WTC11 (cell line): ENCODE measurements around the gene SLC13A5. TPM values are rescaled to one million over a fixed set of nuclear protein-coding genes. Genes with fewer than 3 reads are reported as not detected.

Source experiments
- ATAC-seq: fragments of 200-7000 bp; cut with Tn5 transposase; 2 replicates; pipeline ENCODE4 v1.10.0; 2021; ENCODE audit warnings: mild to moderate bottlenecking, moderate library complexity
- CTCF ChIA-PET: fragments of 300-600 bp; sonication (Branson Sonifier 250); formaldehyde crosslinking; loops from one replicate; lab custom pipeline; 2021; ENCODE audit warnings: antibody characterized with exemption; lab: Charles Lee
- POLR2A ChIA-PET: fragments of 350-600 bp; sonication (Branson Sonifier 250); formaldehyde crosslinking; loops from one replicate; lab custom pipeline; 2021; ENCODE audit warnings: antibody characterized with exemption; lab: Charles Lee
- DNase-seq: peaks from one replicate; pipeline ENCODE4 v3.0.0; 2021; ENCODE audit warnings: low spot score
- H3K27ac Mint-ChIP-seq: 2 replicates; pipeline ENCODE4 v1.8.0; 2021; ENCODE audit warnings: mixed read lengths
- H3K27me3 Mint-ChIP-seq: 2 replicates; pipeline ENCODE4 v1.8.0; 2021; ENCODE audit warnings: low read depth, mild to moderate bottlenecking, moderate library complexity, mixed read lengths
- H3K36me3 Mint-ChIP-seq: 2 replicates; pipeline ENCODE4 v1.8.0; 2021; ENCODE audit warnings: mixed read lengths
- H3K4me1 Mint-ChIP-seq: 2 replicates; pipeline ENCODE4 v1.8.0; 2022; ENCODE audit warnings: mixed read lengths
- H3K4me3 Mint-ChIP-seq: 2 replicates; pipeline ENCODE4 v1.8.0; 2021; ENCODE audit warnings: mild to moderate bottlenecking, moderate library complexity, mixed read lengths
- H3K9me3 Mint-ChIP-seq: 2 replicates; pipeline ENCODE4 v1.8.0; 2021; ENCODE audit warnings: mixed read lengths
- CDX4 ChIP-seq: fragments of 250-450 bp; sonication (Bioruptor Pico); IDR thresholded peaks from 2 replicates; pipeline ENCODE4 v1.9.0; 2021; ENCODE audit warnings: moderate library complexity, mild to moderate bottlenecking, inconsistent platforms, borderline replicate concordance
- E2F1 ChIP-seq: sonication (generic); formaldehyde crosslinking; IDR thresholded peaks from 2 replicates; pipeline ENCODE4 v1.8.0; 2022; ENCODE audit warnings: mild to moderate bottlenecking, missing genetic modification reagents
- E2F5 ChIP-seq: sonication (generic); formaldehyde crosslinking; IDR thresholded peaks from 2 replicates; pipeline ENCODE4 v1.8.1; 2022; ENCODE audit warnings: mild to moderate bottlenecking, moderate library complexity, missing genetic modification reagents
- FOXP4 ChIP-seq: sonication (generic); formaldehyde crosslinking; IDR thresholded peaks from 2 replicates; pipeline ENCODE4 v1.8.0; 2022; ENCODE audit warnings: mild to moderate bottlenecking, missing genetic modification reagents
- HMGA2 ChIP-seq: fragments of 250-450 bp; sonication (Bioruptor Pico); IDR thresholded peaks from 2 replicates; pipeline ENCODE4 v1.4.0; 2021; ENCODE audit warnings: mild to moderate bottlenecking, moderate library complexity
- HMGXB4 ChIP-seq: sonication (generic); formaldehyde crosslinking; IDR thresholded peaks from 2 replicates; pipeline ENCODE4 v1.8.1; 2023; ENCODE audit warnings: mild to moderate bottlenecking, moderate library complexity, missing genetic modification reagents
- KAT7 ChIP-seq: sonication (generic); formaldehyde crosslinking; IDR thresholded peaks from 2 replicates; pipeline ENCODE4 v1.8.1; 2023; ENCODE audit warnings: missing genetic modification reagents, mild to moderate bottlenecking, borderline replicate concordance
- MAX ChIP-seq: sonication (generic); formaldehyde crosslinking; IDR thresholded peaks from 2 replicates; pipeline ENCODE4 v1.8.0; 2022; ENCODE audit warnings: mild to moderate bottlenecking, missing genetic modification reagents
- MYBL2 ChIP-seq: sonication (generic); formaldehyde crosslinking; IDR thresholded peaks from 2 replicates; pipeline ENCODE4 v1.8.1; 2023; ENCODE audit warnings: mild to moderate bottlenecking, moderate library complexity, missing genetic modification reagents
- NFATC4 ChIP-seq: fragments of 250-450 bp; sonication (Bioruptor Pico); IDR thresholded peaks from 2 replicates; pipeline ENCODE4 v1.9.0; 2021; ENCODE audit warnings: mild to moderate bottlenecking
- NFYB ChIP-seq: sonication (generic); formaldehyde crosslinking; conservative IDR thresholded peaks from 2 replicates; pipeline ENCODE4 v1.8.0; 2022; ENCODE audit warnings: low read depth, missing genetic modification reagents
- TEAD4 ChIP-seq: sonication (generic); formaldehyde crosslinking; IDR thresholded peaks from 2 replicates; pipeline ENCODE4 v1.8.0; 2022; ENCODE audit warnings: mild to moderate bottlenecking, missing genetic modification reagents
- TP53 ChIP-seq: sonication (generic); formaldehyde crosslinking; IDR thresholded peaks from 2 replicates; pipeline ENCODE4 v1.8.1; 2023; ENCODE audit warnings: mild to moderate bottlenecking, missing genetic modification reagents
- USF2 ChIP-seq: sonication (generic); formaldehyde crosslinking; IDR thresholded peaks from 2 replicates; pipeline ENCODE4 v1.8.1; 2023; ENCODE audit warnings: mild to moderate bottlenecking, missing genetic modification reagents, moderate library complexity
- ZBTB21 ChIP-seq: sonication (generic); formaldehyde crosslinking; IDR thresholded peaks from 2 replicates; pipeline ENCODE4 v1.8.1; 2023; ENCODE audit warnings: mild to moderate bottlenecking, missing genetic modification reagents, borderline replicate concordance
- ZNF121 ChIP-seq: sonication (generic); formaldehyde crosslinking; IDR thresholded peaks from 2 replicates; pipeline ENCODE4 v1.8.0; 2023; ENCODE audit warnings: missing genetic modification reagents
- ZNF281 ChIP-seq: sonication (generic); formaldehyde crosslinking; IDR thresholded peaks from 2 replicates; pipeline ENCODE4 v1.8.0; 2023; ENCODE audit warnings: mild to moderate bottlenecking, missing genetic modification reagents
- ZNF512 ChIP-seq: sonication (generic); formaldehyde crosslinking; IDR thresholded peaks from 2 replicates; pipeline ENCODE4 v1.8.1; 2022; ENCODE audit warnings: missing genetic modification reagents, borderline replicate concordance
- total RNA-seq: library from RNA; stranded (reverse); gene quantifications from 3 replicates; pipeline ENCODE4 v1.2.3, GENCODE V29; 2021

The SLC13A5 gene
- total RNA-seq, 1 experiment from 2014 or later = 1.8 TPM

- H3K27ac Mint-ChIP-seq = no peak overlapping the region
- POLR2A ChIA-PET = no interaction called here
- H3K4me3 Mint-ChIP-seq = no peak overlapping the region
- CTCF ChIA-PET = interaction anchor here (3.1 kb wide), 1 partner anchor 219 kb away, joined by 10 read pairs; no protein-coding TSS in a partner anchor
- ATAC-seq (no peak), DNase-seq (no peak)
- no peak for TF ChIP-seq KAT7 (CRISPR knock-in tag)
- TF ChIP-seq TEAD4 (CRISPR knock-in tag) = no peak
- no peak for TF ChIP-seq ZBTB21 (CRISPR knock-in tag)
- no peak for TF ChIP-seq E2F1 (CRISPR knock-in tag)
- TF ChIP-seq NFATC4 (CRISPR knock-in tag) = no peak
- TF ChIP-seq FOXP4 (CRISPR knock-in tag) = no peak
- TF ChIP-seq MAX (CRISPR knock-in tag) = no peak
- no peak for TF ChIP-seq ZNF281 (CRISPR knock-in tag)
- no peak for TF ChIP-seq ZNF512
- no peak for TF ChIP-seq HMGXB4 (CRISPR knock-in tag)
- TF ChIP-seq TP53 = no peak
- H3K27me3 Mint-ChIP-seq = no peaks in the 10 kb centered on the region
- H3K36me3 Mint-ChIP-seq = no peaks in the 10 kb centered on the region
- H3K9me3 Mint-ChIP-seq = no peaks in the 10 kb centered on the region
- no peaks in the 10 kb centered on the region for H3K4me1 Mint-ChIP-seq
Measured at GRCh38 chr17:6675201-6675825, 37.9 kb downstream of the SLC13A5 start.

GRCh38 chr17:6674586-6674985, 38.6 kb downstream of the SLC13A5 start:
- ATAC-seq = no peak
- H3K36me3 Mint-ChIP-seq = no peaks in the 10 kb centered on the region
- no peak for DNase-seq
- H3K27ac Mint-ChIP-seq = no peak overlapping the region
- H3K27me3 Mint-ChIP-seq = no peaks in the 10 kb centered on the region
- ChIA-PET POLR2A (no interaction called here), CTCF (no interaction called here)
- H3K4me1 Mint-ChIP-seq = peaks cover 3% of the 10 kb centered on the region
- no peak overlapping the region for H3K4me3 Mint-ChIP-seq
- no peaks in the 10 kb centered on the region for H3K9me3 Mint-ChIP-seq
- TF ChIP-seq CDX4 (no peak), USF2 (CRISPR knock-in tag) (no peak), HMGA2 (no peak), ZNF121 (CRISPR knock-in tag) (no peak), NFYB (CRISPR knock-in tag) (no peak), MYBL2 (CRISPR knock-in tag) (no peak), ZNF512 (no peak), E2F5 (no peak)
